Measurements from ENCODE around the gene MYL12A. TPM values are rescaled to one million over a fixed set of nuclear protein-coding genes. Genes with fewer than 3 reads are reported as not detected.

The MYL12A gene
- total and polyA plus RNA-seq, 2 of the 4 experiments (the other 2 are of a cell fraction) = 549 to 580 TPM

DNA sequence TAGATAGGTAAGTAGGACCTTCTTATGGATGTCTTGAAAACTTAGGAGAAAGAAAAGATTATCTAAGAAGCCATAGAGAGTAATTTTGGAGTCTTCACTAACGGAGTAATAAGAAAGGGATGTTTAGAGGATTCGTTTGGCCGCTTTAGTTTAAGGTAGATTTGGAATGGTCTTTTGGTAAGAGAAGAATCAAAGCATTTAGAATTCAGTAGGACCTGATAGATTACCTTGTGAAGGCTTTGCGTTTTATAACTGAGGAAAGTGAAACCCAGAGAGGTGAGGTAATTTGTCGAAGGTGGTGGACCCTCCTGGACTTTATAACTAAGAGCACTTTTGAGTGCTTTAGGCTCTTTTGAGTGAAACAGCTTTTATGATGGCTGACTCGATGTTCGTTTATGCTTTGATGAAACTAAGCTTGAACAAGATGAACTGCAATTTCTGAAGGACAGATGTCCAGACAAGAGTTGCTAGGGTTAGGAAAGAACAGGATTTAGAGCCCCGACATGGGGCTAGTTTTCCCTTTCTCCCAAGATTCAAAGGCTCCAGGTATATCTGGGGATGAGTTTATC is 15.6 kb downstream of the MYL12A start:
- peak overlapping the region; percentile 100 for H2BK5ac ChIP-seq (ENCODE audit: low read depth, low read length, poor library complexity, severe bottlenecking)
- dilution Hi-C loops (cut with HindIII; ENCODE audit: low sequenced_read_pairs, unreplicated experiment) = no loop called here
- POLR2A ChIA-PET (ENCODE audit: unreplicated experiment) = interaction anchor here (0.7 kb wide), 1 partner anchor 509 kb away, joined by 3 read pairs; no protein-coding TSS in a partner anchor
- CTCF ChIA-PET = interaction anchor here (0.6 to 0.7 kb wide), 2 partner anchors 340 to 429 kb away, joined by 3 read pairs; no protein-coding TSS in a partner anchor
- no peak overlapping the region for H4K91ac ChIP-seq (ENCODE audit: insufficient read depth, low read depth, low read length)
- peak overlapping the region; percentile 55 for H3K56ac ChIP-seq (ENCODE audit: extremely low read depth, insufficient read depth, low read length)
- peak overlapping the region in 1 of 2 experiments; percentile 82; a peak in 2 of 4 replicates for H4K8ac ChIP-seq (ENCODE audit: low read depth in 2 of 2, low read length in 2 of 2)
- H2AFZ ChIP-seq (replicated peaks; ENCODE audit: low read length, poor library complexity) = no peak overlapping the region
- no peak overlapping the region for H2BK20ac ChIP-seq (ENCODE audit: low read depth, low read length)
- peaks cover 12% of the 10 kb centered on the region for H3K4me1 ChIP-seq (ENCODE audit: control insufficient read depth, insufficient read depth, low read length)
- ATAC-seq (ENCODE audit: low read depth) (no peak), DNase-seq (no peak)
- peak overlapping the region; percentile 99 for H3K27ac ChIP-seq (ENCODE audit: insufficient read depth, low read length)
- in situ Hi-C loops (cut with MboI; ENCODE audit: low sequenced_read_pairs) = no loop called here
- H3K4ac ChIP-seq (ENCODE audit: low read depth, low read length) = peak overlapping the region; percentile 86
- WGBS, 2 experiments (ENCODE audit: extremely low coverage in 2 of 2, insufficient read length in 1 of 2) = 20% methylated on average over 5 of the region's 8 CpGs; no CpG with 5 or more reads in 1 of the 2 experiments
- H2AK5ac ChIP-seq (ENCODE audit: low read depth, low read length) = peak overlapping the region; percentile 98; the same call in 1 of the 2 replicates
- H2BK15ac ChIP-seq (ENCODE audit: low read depth, low read length) = 0 out of 3 replicates have a peak overlapping the region, but pooled peaks have one; percentile 28
- no peak overlapping the region for H2AK9ac ChIP-seq (replicated peaks; ENCODE audit: low read depth, low read length, poor library complexity)
- H3K9ac ChIP-seq (ENCODE audit: low read depth, low read length) = peak overlapping the region; percentile 99
- H2BK120ac ChIP-seq (ENCODE audit: low read depth, low read length) = no peak overlapping the region
- TSS peak; percentile 59 for BruUV-seq (replicated peaks)
- no peak overlapping the region for H3K18ac ChIP-seq (ENCODE audit: low read depth, low read length)
- peaks cover 20% of the 10 kb centered on the region for H3K9me1 ChIP-seq (ENCODE audit: insufficient read depth, low read length)
- intact Hi-C loops (cut with micrococcal nuclease) = loop anchor here (5.0 kb wide), 2 partner anchors 189 to 339 kb away; partner anchors contain the start of gene TGIF1
- H4K20me1 ChIP-seq (ENCODE audit: insufficient read depth, low read length) = peaks cover 56% of the 10 kb centered on the region
- peak overlapping the region; percentile 98 for H3K4me2 ChIP-seq (ENCODE audit: low read depth, low read length)
- 0 out of 2 replicates have a peak overlapping the region, but pooled peaks have one; percentile 79 for H4K5ac ChIP-seq (ENCODE audit: low read depth, low read length)
- no peaks in the 10 kb centered on the region for H3K27me3 ChIP-seq (ENCODE audit: control insufficient read depth, insufficient read depth, low read length)
- peak overlapping the region; percentile 87 for H3K4me3 ChIP-seq (ENCODE audit: insufficient read depth, low read depth, low read length)
- H3K9me3 ChIP-seq (ENCODE audit: control insufficient read depth, insufficient read depth, low read length) = no peaks in the 10 kb centered on the region
- H3K36me3 ChIP-seq (ENCODE audit: control insufficient read depth, insufficient read depth, low read length) = peaks cover 5% of the 10 kb centered on the region
- peaks cover 15 to 59% of the 10 kb centered on the region in 2 experiments; a peak in 3 of 4 replicates for H3K79me1 ChIP-seq (ENCODE audit: low read depth in 1 of 2, low read length in 2 of 2)
- H3K14ac ChIP-seq (replicated peaks; ENCODE audit: low read depth, low read length) = peak overlapping the region; percentile 99
- H3K23ac ChIP-seq (ENCODE audit: low read depth, low read length) = peak overlapping the region; percentile 83
- TF ChIP-seq, protein P1, sequence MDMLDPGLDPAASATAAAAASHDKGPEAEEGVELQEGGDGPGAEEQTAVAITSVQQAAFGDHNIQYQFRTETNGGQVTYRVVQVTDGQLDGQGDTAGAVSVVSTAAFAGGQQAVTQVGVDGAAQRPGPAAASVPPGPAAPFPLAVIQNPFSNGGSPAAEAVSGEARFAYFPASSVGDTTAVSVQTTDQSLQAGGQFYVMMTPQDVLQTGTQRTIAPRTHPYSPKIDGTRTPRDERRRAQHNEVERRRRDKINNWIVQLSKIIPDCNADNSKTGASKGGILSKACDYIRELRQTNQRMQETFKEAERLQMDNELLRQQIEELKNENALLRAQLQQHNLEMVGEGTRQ (IDR thresholded peaks at IDR 0.05; ENCODE audit: low read depth, low read length) = no peak
- no peak for TF ChIP-seq CHD1 (IDR thresholded peaks at IDR 0.05; ENCODE audit: low read depth, low read length)
- TF ChIP-seq MAFK (IDR thresholded peaks at IDR 0.05; ENCODE audit: low read depth, low read length) = no peak
- TF ChIP-seq CEBPB (IDR thresholded peaks at IDR 0.05; ENCODE audit: low read depth, low read length) = no peak
- no peak for TF ChIP-seq POLR2A (IDR thresholded peaks at IDR 0.05; ENCODE audit: low read depth, low read length)
- no peak for TF ChIP-seq NFE2L2 (IDR thresholded peaks at IDR 0.05; ENCODE audit: low read depth, low read length)
- no peak for TF ChIP-seq MAZ (IDR thresholded peaks at IDR 0.05; ENCODE audit: borderline replicate concordance, low read depth, low read length)
- TF ChIP-seq RAD21 (IDR thresholded peaks at IDR 0.05; ENCODE audit: low read length) = no peak
- TF ChIP-seq BHLHE40 (IDR thresholded peaks at IDR 0.05; ENCODE audit: low read depth, low read length) = no peak
- TF ChIP-seq MXI1 (IDR thresholded peaks at IDR 0.05; ENCODE audit: borderline replicate concordance, low read depth, low read length) = no peak
- no peak for TF ChIP-seq RFX5 (IDR thresholded peaks at IDR 0.05; ENCODE audit: low read depth, low read length)
- no peak for TF ChIP-seq FOS (IDR thresholded peaks at IDR 0.05; ENCODE audit: low read depth, low read length)
- TF ChIP-seq, protein P2, sequence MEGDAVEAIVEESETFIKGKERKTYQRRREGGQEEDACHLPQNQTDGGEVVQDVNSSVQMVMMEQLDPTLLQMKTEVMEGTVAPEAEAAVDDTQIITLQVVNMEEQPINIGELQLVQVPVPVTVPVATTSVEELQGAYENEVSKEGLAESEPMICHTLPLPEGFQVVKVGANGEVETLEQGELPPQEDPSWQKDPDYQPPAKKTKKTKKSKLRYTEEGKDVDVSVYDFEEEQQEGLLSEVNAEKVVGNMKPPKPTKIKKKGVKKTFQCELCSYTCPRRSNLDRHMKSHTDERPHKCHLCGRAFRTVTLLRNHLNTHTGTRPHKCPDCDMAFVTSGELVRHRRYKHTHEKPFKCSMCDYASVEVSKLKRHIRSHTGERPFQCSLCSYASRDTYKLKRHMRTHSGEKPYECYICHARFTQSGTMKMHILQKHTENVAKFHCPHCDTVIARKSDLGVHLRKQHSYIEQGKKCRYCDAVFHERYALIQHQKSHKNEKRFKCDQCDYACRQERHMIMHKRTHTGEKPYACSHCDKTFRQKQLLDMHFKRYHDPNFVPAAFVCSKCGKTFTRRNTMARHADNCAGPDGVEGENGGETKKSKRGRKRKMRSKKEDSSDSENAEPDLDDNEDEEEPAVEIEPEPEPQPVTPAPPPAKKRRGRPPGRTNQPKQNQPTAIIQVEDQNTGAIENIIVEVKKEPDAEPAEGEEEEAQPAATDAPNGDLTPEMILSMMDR (conservative IDR thresholded peaks at IDR 0.05; ENCODE audit: low read depth, low read length) = no peak
- TF ChIP-seq SMC3 (IDR thresholded peaks at IDR 0.05; ENCODE audit: low read depth, low read length) = no peak
- TF ChIP-seq, protein P3, sequence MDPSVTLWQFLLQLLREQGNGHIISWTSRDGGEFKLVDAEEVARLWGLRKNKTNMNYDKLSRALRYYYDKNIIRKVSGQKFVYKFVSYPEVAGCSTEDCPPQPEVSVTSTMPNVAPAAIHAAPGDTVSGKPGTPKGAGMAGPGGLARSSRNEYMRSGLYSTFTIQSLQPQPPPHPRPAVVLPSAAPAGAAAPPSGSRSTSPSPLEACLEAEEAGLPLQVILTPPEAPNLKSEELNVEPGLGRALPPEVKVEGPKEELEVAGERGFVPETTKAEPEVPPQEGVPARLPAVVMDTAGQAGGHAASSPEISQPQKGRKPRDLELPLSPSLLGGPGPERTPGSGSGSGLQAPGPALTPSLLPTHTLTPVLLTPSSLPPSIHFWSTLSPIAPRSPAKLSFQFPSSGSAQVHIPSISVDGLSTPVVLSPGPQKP (IDR thresholded peaks at IDR 0.05; ENCODE audit: borderline replicate concordance, low read depth, low read length) = no peak

All from IMR-90 (cell line).